ENCODE data around the gene HSD3B7.

Gene HSD3B7

DNA sequence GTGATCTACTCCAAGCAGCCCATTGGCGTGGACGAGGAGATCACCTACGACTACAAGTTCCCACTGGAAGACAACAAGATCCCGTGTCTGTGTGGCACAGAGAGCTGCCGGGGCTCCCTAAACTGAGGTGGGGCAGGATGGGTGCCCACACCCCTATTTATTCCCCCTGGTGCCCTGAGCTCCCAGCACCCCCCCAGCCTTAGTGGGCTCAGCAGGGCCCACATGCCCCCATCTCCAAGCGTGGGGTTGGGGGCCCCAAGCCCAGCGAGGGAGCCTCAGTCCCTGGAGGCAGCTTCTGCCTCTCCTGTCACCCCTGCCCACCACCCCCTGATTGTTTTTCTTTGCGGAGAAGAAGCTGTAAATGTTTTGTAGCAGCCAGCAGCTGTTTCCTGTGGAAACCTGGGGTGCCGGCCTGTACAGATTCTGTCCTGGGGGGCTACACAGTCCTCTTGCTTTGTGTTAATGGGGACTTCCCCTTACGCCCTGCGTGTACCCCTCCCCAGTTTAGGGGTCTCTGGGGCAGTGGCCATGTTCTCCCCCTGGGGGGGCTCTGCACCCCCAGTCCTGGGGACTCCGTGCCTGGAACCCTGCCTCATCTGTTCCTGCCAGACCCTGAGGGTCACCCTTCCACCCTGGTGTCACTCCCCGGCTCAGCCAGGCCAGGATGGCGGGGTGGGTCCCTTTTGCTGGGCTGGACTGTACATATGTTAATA lies 953 bp upstream of the HSD3B7 start:
- peaks cover 11% of the 10 kb centered on the region for H3K4me1 ChIP-seq (ENCODE audit: control insufficient read depth, insufficient read depth, low read length)
- H3K9me3 ChIP-seq (ENCODE audit: control insufficient read depth, insufficient read depth, low read depth, low read length): no peaks in the 10 kb centered on the region
- H3K36me3 ChIP-seq (ENCODE audit: control insufficient read depth, insufficient read depth, low read length): peaks cover 50% of the 10 kb centered on the region
- H3K4me3 ChIP-seq (ENCODE audit: low read depth, low read length): no peak overlapping the region
- no peak overlapping the region for H3K27ac ChIP-seq (ENCODE audit: low read depth, low read length)
- no peak overlapping the region for H3K9ac ChIP-seq (ENCODE audit: low read length)
- no peaks in the 10 kb centered on the region for H3K27me3 ChIP-seq (ENCODE audit: control insufficient read depth, insufficient read depth, low read length)

DNA sequence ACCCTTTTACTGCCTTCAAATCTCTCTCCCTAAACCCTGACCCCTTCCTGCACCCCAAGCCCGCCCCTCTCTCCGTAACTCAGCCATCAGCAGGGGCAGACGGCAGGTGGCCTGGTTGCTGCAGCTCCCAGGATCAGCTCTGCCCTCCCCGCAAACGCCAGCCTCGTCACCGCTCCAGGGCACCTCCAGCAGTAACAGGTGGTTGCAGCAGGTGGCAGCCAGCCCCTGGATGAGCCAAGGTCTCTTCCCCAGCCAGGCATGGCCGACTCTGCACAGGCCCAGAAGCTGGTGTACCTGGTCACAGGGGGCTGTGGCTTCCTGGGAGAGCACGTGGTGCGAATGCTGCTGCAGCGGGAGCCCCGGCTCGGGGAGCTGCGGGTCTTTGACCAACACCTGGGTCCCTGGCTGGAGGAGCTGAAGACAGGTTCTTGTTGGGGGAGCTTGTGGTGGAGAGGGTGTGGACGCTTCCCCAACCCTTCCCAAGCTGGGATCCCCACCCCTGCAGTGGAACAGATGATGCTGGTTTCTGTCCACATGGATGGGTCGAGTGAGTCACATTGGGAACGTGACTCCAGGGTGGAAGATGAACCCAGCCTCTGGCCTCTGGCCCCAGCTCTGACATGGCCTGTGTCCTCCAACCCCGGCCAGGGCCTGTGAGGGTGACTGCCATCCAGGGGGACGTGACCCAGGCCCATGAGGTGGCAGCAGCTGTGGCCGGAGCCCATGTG lies 558 bp downstream of the HSD3B7 start:
- H3K4me3 ChIP-seq (ENCODE audit: low read depth, low read length): peak overlapping the region; percentile 51
- H3K4me1 ChIP-seq (ENCODE audit: control insufficient read depth, insufficient read depth, low read length): peaks cover 11% of the 10 kb centered on the region
- peaks cover 37% of the 10 kb centered on the region for H3K36me3 ChIP-seq (ENCODE audit: control insufficient read depth, insufficient read depth, low read length)
- H3K9me3 ChIP-seq (ENCODE audit: control insufficient read depth, insufficient read depth, low read depth, low read length): no peaks in the 10 kb centered on the region
- no peak overlapping the region for H3K27ac ChIP-seq (ENCODE audit: low read depth, low read length)
- no peaks in the 10 kb centered on the region for H3K27me3 ChIP-seq (ENCODE audit: control insufficient read depth, insufficient read depth, low read length)
- H3K9ac ChIP-seq (ENCODE audit: low read length): peak overlapping the region; percentile 27

DNA sequence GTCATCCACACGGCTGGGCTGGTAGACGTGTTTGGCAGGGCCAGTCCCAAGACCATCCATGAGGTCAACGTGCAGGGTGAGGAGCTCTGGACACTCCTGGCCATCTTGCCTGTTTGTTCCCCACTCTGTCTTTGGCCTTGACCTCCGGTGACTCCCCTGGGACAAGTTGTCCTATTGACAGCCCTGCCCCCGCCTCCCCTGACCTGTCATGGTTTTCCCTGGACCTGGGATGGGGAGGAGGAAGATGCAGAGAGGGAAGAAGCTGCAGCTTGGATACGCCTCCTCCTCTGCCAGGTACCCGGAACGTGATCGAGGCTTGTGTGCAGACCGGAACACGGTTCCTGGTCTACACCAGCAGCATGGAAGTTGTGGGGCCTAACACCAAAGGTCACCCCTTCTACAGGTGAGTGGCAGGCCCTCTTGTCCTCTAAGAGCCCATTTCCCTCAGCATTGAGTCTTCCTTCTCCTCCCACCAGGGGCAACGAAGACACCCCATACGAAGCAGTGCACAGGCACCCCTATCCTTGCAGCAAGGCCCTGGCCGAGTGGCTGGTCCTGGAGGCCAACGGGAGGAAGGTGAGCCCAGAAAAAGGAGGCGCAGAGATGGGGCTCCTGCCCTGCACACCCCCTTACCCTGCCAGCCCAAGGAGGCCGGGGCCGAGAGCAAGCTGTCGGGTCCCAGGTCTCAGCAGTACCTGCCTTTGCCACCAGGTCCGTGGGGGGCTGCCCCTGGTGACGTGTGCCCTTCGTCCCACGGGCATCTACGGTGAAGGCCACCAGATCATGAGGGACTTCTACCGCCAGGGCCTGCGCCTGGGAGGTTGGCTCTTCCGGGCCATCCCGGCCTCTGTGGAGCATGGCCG lies 1.4 kb downstream of the HSD3B7 start:
- H3K27ac ChIP-seq (ENCODE audit: low read depth, low read length): no peak overlapping the region
- peaks cover 11% of the 10 kb centered on the region for H3K4me1 ChIP-seq (ENCODE audit: control insufficient read depth, insufficient read depth, low read length)
- no peak overlapping the region for H3K9ac ChIP-seq (ENCODE audit: low read length)
- H3K9me3 ChIP-seq (ENCODE audit: control insufficient read depth, insufficient read depth, low read depth, low read length): no peaks in the 10 kb centered on the region
- peaks cover 34% of the 10 kb centered on the region for H3K36me3 ChIP-seq (ENCODE audit: control insufficient read depth, insufficient read depth, low read length)
- no peak overlapping the region for H3K4me3 ChIP-seq (ENCODE audit: low read depth, low read length)
- H3K27me3 ChIP-seq (ENCODE audit: control insufficient read depth, insufficient read depth, low read length): no peaks in the 10 kb centered on the region

DNA sequence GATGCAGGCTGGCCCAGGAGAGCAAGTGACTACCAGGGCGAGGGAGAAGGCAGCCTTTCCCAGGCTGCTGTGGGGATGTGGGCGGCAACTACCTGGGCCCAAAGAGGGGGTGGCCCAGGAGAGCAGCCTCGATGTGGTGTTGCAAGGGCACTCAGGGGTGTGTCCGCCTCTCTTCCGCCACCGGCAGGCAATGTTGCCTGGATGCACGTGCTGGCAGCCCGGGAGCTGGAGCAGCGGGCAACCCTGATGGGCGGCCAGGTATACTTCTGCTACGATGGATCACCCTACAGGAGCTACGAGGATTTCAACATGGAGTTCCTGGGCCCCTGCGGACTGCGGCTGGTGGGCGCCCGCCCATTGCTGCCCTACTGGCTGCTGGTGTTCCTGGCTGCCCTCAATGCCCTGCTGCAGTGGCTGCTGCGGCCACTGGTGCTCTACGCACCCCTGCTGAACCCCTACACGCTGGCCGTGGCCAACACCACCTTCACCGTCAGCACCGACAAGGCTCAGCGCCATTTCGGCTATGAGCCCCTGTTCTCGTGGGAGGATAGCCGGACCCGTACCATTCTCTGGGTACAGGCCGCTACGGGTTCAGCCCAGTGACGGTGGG lies 2.7 kb downstream of the HSD3B7 start:
- H3K9me3 ChIP-seq (ENCODE audit: control insufficient read depth, insufficient read depth, low read depth, low read length): no peaks in the 10 kb centered on the region
- H3K27ac ChIP-seq (ENCODE audit: low read depth, low read length): no peak overlapping the region
- no peak overlapping the region for H3K9ac ChIP-seq (ENCODE audit: low read length)
- H3K27me3 ChIP-seq (ENCODE audit: control insufficient read depth, insufficient read depth, low read length): no peaks in the 10 kb centered on the region
- H3K36me3 ChIP-seq (ENCODE audit: control insufficient read depth, insufficient read depth, low read length): peaks cover 27% of the 10 kb centered on the region
- no peak overlapping the region for H3K4me3 ChIP-seq (ENCODE audit: low read depth, low read length)
- peaks cover 11% of the 10 kb centered on the region for H3K4me1 ChIP-seq (ENCODE audit: control insufficient read depth, insufficient read depth, low read length)

DNA sequence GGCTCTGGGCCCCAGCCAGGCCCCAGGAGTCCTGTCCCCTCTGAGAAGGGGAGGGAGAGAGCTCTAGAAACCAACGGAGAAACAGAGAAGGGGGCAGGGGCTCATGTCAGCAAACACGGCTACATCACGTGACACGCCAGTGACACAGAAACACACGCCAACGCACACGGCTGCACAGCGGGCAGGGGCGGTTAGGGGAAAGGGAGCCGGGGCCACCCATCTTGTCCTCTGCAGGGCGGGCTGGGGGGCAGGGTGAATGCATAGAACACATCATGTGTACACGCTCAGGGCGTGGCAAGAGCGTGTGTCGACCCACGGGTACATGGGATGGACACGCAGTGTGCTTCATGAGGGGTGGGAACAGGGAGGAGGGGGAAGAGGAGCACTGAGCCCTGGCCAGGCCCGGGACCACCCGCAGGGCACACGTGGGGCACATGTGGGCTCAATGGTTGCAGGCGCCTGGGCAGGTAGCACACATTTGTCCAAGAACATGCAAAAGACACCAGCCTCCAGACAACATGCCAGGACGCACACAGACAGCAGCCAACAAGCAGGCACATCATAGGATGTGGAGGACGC lies 4.6 kb downstream of the HSD3B7 start:
- H3K36me3 ChIP-seq (ENCODE audit: control insufficient read depth, insufficient read depth, low read length): peaks cover 9% of the 10 kb centered on the region; the same call in 1 of the 2 replicates
- no peaks in the 10 kb centered on the region for H3K27me3 ChIP-seq (ENCODE audit: control insufficient read depth, insufficient read depth, low read length)
- H3K27ac ChIP-seq (ENCODE audit: low read depth, low read length): no peak overlapping the region
- peaks cover 11% of the 10 kb centered on the region for H3K4me1 ChIP-seq (ENCODE audit: control insufficient read depth, insufficient read depth, low read length)
- no peaks in the 10 kb centered on the region for H3K9me3 ChIP-seq (ENCODE audit: control insufficient read depth, insufficient read depth, low read depth, low read length)
- no peak overlapping the region for H3K9ac ChIP-seq (ENCODE audit: low read length)
- no peak overlapping the region for H3K4me3 ChIP-seq (ENCODE audit: low read depth, low read length)

DNA sequence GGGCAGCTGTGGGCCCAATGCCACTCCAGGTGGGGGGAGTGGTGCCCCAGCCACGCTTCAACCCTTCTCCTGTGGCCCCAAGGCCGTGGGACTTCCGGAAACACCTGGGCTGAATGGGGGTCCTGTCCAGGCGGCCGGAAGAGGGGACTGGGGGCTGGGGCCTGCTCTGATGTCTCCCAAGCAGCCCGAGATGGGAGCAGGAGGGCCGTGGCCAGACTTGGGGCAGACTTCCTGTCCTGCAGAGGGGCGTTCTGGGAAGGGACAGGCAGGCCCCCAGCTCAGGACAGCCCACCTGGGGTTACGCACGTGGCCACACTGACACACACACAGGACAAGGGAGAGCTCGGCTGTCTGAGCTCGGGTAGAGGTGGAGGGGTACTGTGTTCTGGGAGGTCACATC lies 5.1 kb downstream of the HSD3B7 start:
- Histone ChIP-seq H3K9ac (ENCODE audit: low read length) (no peak overlapping the region), H3K27ac (ENCODE audit: low read depth, low read length) (no peak overlapping the region), H3K4me1 (ENCODE audit: control insufficient read depth, insufficient read depth, low read length) (peaks cover 8% of the 10 kb centered on the region), H3K27me3 (ENCODE audit: control insufficient read depth, insufficient read depth, low read length) (no peaks in the 10 kb centered on the region), H3K9me3 (ENCODE audit: control insufficient read depth, insufficient read depth, low read depth, low read length) (no peaks in the 10 kb centered on the region), H3K4me3 (ENCODE audit: low read depth, low read length) (no peak overlapping the region), H3K36me3 (ENCODE audit: control insufficient read depth, insufficient read depth, low read length) (0 out of 2 replicates have a peak, but pooled peaks cover 8% of the 10 kb centered on the region)

DNA sequence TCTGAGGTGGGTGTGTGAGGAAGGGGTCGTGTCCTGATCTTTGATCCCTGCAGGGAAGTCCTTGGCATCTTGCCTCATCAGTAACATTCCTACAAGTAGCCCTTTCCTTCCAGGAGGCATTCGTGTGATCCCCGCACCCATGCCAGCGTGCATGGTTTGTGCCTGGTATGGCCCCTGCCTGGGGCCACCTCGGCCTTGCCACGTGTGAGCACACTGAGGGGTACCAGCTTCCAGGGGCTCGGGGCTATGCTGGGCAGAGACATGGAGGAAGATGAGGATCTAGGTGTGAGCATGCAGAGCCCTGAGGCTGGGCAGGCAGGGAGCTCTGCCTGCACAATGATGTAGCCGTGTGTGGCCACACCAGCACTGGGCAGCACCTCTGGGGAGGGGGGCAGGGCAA lies 6.0 kb downstream of the HSD3B7 start:
- Histone ChIP-seq H3K9ac (ENCODE audit: low read length) (no peak overlapping the region), H3K36me3 (ENCODE audit: control insufficient read depth, insufficient read depth, low read length) (0 out of 2 replicates have a peak, but pooled peaks cover 8% of the 10 kb centered on the region), H3K9me3 (ENCODE audit: control insufficient read depth, insufficient read depth, low read depth, low read length) (no peaks in the 10 kb centered on the region), H3K27ac (ENCODE audit: low read depth, low read length) (no peak overlapping the region), H3K4me1 (ENCODE audit: control insufficient read depth, insufficient read depth, low read length) (no peaks in the 10 kb centered on the region), H3K4me3 (ENCODE audit: low read depth, low read length) (no peak overlapping the region), H3K27me3 (ENCODE audit: control insufficient read depth, insufficient read depth, low read length) (no peaks in the 10 kb centered on the region)

DNA sequence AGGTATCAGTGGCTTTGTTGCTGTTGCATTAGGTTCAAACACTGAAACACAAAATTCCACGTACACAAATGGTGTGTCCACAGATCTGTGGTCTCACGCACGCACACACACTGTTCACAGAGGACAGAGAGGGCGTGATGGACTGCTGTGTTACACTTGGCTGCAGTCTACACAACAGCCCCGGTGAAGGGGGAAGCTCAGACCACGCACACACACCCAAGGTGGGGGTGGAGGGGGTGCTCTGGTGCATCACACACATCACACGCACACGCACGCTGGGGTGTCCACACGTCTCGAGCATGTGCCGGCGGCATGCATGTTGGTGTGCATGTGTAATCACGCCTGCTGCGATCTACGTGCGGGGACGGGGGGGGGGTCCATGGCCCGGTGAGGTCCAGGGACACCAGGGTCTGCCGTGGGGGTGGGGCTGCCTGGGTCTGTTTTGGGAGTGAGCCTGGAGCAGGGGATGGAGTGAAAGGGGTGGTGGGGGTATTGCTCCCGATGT lies 7.3 kb downstream of the HSD3B7 start:
- Histone ChIP-seq H3K4me1 (ENCODE audit: control insufficient read depth, insufficient read depth, low read length) (no peaks in the 10 kb centered on the region), H3K36me3 (ENCODE audit: control insufficient read depth, insufficient read depth, low read length) (0 out of 2 replicates have a peak, but pooled peaks cover 8% of the 10 kb centered on the region), H3K27me3 (ENCODE audit: control insufficient read depth, insufficient read depth, low read length) (no peaks in the 10 kb centered on the region; the same call in 1 of the 2 replicates), H3K9me3 (ENCODE audit: control insufficient read depth, insufficient read depth, low read depth, low read length) (no peaks in the 10 kb centered on the region), H3K27ac (ENCODE audit: low read depth, low read length) (no peak overlapping the region), H3K4me3 (ENCODE audit: low read depth, low read length) (no peak overlapping the region), H3K9ac (ENCODE audit: low read length) (no peak overlapping the region)

DNA sequence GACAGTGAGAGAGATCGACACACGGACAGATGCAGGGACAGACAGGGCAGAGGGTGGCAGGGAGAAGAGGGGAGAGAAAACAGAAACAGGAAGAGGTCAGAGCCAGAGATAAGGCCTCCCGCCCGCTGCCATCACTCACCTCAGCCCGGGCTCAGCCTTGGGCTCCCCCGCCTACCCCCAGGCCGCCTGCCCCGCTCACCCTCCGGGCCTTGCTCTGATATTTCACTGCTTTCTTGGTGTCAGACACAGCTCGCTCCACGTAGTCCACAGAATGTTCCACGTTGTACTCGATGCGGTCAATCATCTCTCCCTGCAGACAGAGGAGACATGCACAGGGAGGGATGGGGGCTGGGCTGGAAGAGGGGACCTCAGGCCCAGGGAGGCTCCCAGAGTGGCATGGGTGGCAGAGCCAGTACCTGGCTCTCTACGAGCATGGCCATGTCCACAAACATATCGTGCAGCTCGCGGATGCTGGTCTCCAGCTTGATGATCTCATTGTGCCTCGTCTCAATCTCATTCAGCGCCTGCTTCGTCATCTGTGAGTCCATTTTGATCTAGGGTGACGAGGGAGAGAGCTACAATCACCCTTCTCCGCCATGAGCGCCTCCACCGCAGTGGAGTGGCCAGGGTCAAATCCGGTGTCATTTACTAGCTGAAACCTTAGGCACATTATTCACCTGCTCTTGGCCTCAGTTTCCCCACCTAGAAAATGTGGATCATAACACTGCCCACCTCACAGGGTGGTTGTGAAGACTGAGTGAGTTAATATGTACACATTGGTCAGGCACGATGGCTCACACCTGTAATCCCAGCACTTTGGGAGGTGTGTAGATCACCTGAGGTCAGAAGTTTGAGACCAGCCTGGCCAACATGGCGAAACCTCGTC lies 8.2 kb downstream of the HSD3B7 start:
- Histone ChIP-seq H3K27ac (ENCODE audit: low read depth, low read length) (no peak overlapping the region), H3K9ac (ENCODE audit: low read length) (no peak overlapping the region), H3K9me3 (ENCODE audit: control insufficient read depth, insufficient read depth, low read depth, low read length) (no peaks in the 10 kb centered on the region)

More for the DNA sequence above, 8.2 kb downstream of the HSD3B7 start:
- Histone ChIP-seq H3K4me3 (ENCODE audit: low read depth, low read length) (no peak overlapping the region), H3K27me3 (ENCODE audit: control insufficient read depth, insufficient read depth, low read length) (peaks cover 8% of the 10 kb centered on the region), H3K4me1 (ENCODE audit: control insufficient read depth, insufficient read depth, low read length) (peaks cover 8% of the 10 kb centered on the region), H3K36me3 (ENCODE audit: control insufficient read depth, insufficient read depth, low read length) (0 out of 2 replicates have a peak, but pooled peaks cover 8% of the 10 kb centered on the region)
